ENCODE measurements around the gene SRRT.
"Not testable (repeated sequence)": the region's sequence is repeated elsewhere in the genome, so short reads cannot be mapped to it uniquely, and the experiment has no call there.

DNA sequence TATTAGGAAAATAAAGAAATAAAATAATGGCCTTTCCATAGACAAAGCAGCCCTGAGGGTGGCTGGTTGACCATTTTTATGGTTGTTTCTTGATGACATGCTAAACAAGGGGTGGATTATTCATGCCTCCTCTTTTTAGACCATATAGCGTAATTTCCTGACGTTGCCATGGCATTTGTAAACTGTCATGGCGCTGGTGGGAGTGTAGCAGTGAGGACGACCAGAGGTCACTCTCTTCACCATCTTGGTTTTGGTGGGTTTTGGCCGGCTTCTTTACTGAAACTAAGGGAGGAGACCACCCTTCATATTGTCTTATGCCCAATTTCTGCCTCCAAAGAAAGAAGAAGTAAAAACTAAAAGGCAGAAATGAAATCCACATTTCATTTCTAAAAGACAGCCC lies 44.4 kb downstream of the SRRT start:
- TF ChIP-seq CTCF (IDR thresholded peaks at IDR 0.05; ENCODE audit: low read depth, low read length, poor library complexity, severe bottlenecking); EZH2phosphoT487 (IDR thresholded peaks at IDR 0.05; ENCODE audit: borderline replicate concordance, low read length): not testable (repeated sequence)
